Spleen (tissue), 11 donors: ENCODE results near the gene SMG5. TPM values are rescaled to one million over a fixed set of nuclear protein-coding genes. Genes with fewer than 3 reads are reported as not detected.

ENCODE experiments used
- DNase-seq: peaks from one replicate; pipeline ENCODE4 v3.0.0-alpha.2; 2020
- H3K27ac ChIP-seq, 8 donors: fragments of 200-600 bp; sonication (generic) in 7 of 8; 1 replicate in 4 of 8; 2 replicates in 4 of 8; pipeline versions ENCODE4 v1.5.0 to v1.8.0; 2016 to 2021; ENCODE audit warnings: inconsistent platforms in 4 of 8, mild to moderate bottlenecking in 4 of 8, moderate library complexity in 1 of 8
- H3K27me3 ChIP-seq, 7 donors: fragments of 200-600 bp; sonication (generic) in 6 of 7; replicated peaks in 1 of 7; 1 replicate in 4 of 7; 2 replicates in 3 of 7; pipeline versions ENCODE4 v1.5.0 to v1.8.0; 2016 to 2021; ENCODE audit warnings: inconsistent platforms in 3 of 7, mild to moderate bottlenecking in 1 of 7
- H3K36me3 ChIP-seq, 6 donors: fragments of 200-600 bp; sonication (generic) in 5 of 6; 1 replicate in 4 of 6; 2 replicates in 2 of 6; pipeline versions ENCODE4 v1.5.0 to v1.8.0; 2016 to 2021; ENCODE audit warnings: inconsistent platforms in 2 of 6
- H3K4me1 ChIP-seq, 6 donors: fragments of 200-600 bp; sonication (generic) in 5 of 6; 1 replicate in 3 of 6; 2 replicates in 3 of 6; pipeline versions ENCODE4 v1.5.0 to v1.8.0; 2016 to 2021; ENCODE audit warnings: inconsistent platforms in 3 of 6
- H3K4me3 ChIP-seq, 8 donors: fragments of 200-600 bp; sonication (generic) in 7 of 8; 1 replicate in 4 of 8; 2 replicates in 4 of 8; pipeline versions ENCODE4 v1.5.0 to v1.8.0; 2016 to 2021; ENCODE audit warnings: inconsistent platforms in 4 of 8, mild to moderate bottlenecking in 4 of 8, moderate library complexity in 2 of 8
- H3K9me3 ChIP-seq, 8 donors: fragments of 200-600 bp; sonication (generic) in 7 of 8; 1 replicate in 4 of 8; 2 replicates in 4 of 8; pipeline versions ENCODE4 v1.5.0 to v1.8.0; 2016 to 2021; ENCODE audit warnings: inconsistent platforms in 4 of 8
- CTCF ChIP-seq, 11 experiments: fragments of 200-600 bp in 7 of 11; fragments of 450-650 bp in 4 of 11; sonication (generic) in 4 of 11; IDR thresholded peaks in 8 of 11; conservative IDR thresholded peaks in 3 of 11; 1 replicate in 7 of 11; 2 replicates in 4 of 11; pipeline versions ENCODE4 v1.4.0 to v1.8.0; 2016 to 2021; ENCODE audit warnings: antibody characterized with exemption in 11 of 11, inconsistent platforms in 4 of 11, mild to moderate bottlenecking in 1 of 11
- POLR2A ChIP-seq, 3 donors: fragments of 450-650 bp; IDR thresholded peaks; one replicate each; pipeline ENCODE4 v1.5.1; 2017; ENCODE audit warnings: antibody characterized with exemption in 3 of 3, mild to moderate bottlenecking in 1 of 3
- POLR2AphosphoS5 ChIP-seq, 3 donors: sonication (generic); formaldehyde crosslinking; IDR thresholded peaks; one replicate each; pipeline ENCODE4 v1.5.1; 2017; ENCODE audit warnings: antibody characterized with exemption in 3 of 3
- WGBS, 5 donors: extraction: QIAGEN DNeasy Blood & Tissue Kit in 3 of 5; methylation state at CpG; one replicate each; pipeline versions ENCODE4 v1.1.5 to v1.1.7; 2013 to 2018; 5-methylcytosine and 5-hydroxymethylcytosine counted together
- intact Hi-C: fragments of 100-400 bp; cut with DNase I; formaldehyde crosslinking; loops from one replicate; pipeline ENCODE4 v1.15.0; 2023; ENCODE audit warnings: low total_unique reads
- polyA plus RNA-seq, 3 donors: library from polyadenylated mRNA; stranded (reverse); fragments of 200-250 nt; gene quantifications; one replicate each; pipeline ENCODE4 v1.2.1, GENCODE V29; 2013
- total RNA-seq, 7 donors: library from RNA; depleted of rRNA in 3 of 7; stranded (reverse); fragments of >200 nt in 3 of 7; fragmentation: NEBNext Ultra II Directional in 4 of 7; extraction: Animal tissue kit (Norgen Biotek cat#: 25700) in 4 of 7; gene quantifications; one replicate each; pipeline versions ENCODE4 v1.1.0 to v1.2.1, GENCODE V29; 2016 to 2021
- donor health status: healthy with polysubstance abuse.
- donor health status: DM: no; HTN: no; CAD: no; lungs with moderate emphysema.
- donor health status: DM: no; HTN: no; CAD: no.
- donor health status: Bipolar disorder and iron deficiency.
- donor health status: healthy.
- donor health status: DM: no; HTN: no; CAD: no.
- donor health status: DM: yes; HTN: yes; CAD: no.

Gene SMG5
- total and polyA plus RNA-seq, 10 donors, result 14.9 to 80.5 (median 65.9) TPM

- intact Hi-C loops, result no loop called here
- DNase-seq, result no peak
- TF ChIP-seq CTCF (IDR thresholded peaks at IDR 0.05 in 8 of 11, conservative IDR thresholded peaks at IDR 0.05 in 3 of 11) (no peak), POLR2AphosphoS5 (IDR thresholded peaks at IDR 0.05) (no peak), POLR2A (IDR thresholded peaks at IDR 0.05) (no peak)
- WGBS, 5 donors, result 91 to 95% (median 94%) methylated on average over 7 of the region's 7 CpGs
- Histone ChIP-seq H3K36me3 (peaks cover 3 to 100% (median 95%) of the 10 kb centered on the region in 6 donors), H3K27me3 (no peaks in the 10 kb centered on the region), H3K27ac (no peak overlapping the region), H3K4me3 (no peak overlapping the region), H3K9me3 (no peaks in the 10 kb centered on the region), H3K4me1 (no peaks in the 10 kb centered on the region)
Measured at GRCh38 chr1:156316909-156317308, 34.3 kb upstream of the SMG5 start.

DNA sequence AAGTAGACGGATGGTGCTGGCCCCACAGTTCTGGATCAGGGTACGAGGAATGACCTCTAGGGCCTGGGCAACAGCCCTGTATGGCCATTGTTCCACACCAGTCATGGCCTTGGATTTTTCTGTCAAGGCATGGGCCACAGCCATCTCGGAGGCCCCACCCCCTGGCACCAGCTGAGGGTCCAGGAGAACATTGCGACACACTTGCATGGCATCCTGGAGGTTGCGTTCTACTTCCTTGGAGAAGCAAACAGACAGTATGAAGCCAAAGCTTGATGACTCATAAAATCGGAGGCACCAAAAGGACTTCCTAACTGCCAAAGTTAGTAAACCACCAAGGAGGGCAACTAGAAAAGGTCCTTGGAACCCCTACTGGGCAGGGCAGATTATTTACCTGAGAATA is 28.3 kb upstream of the SMG5 start:
- intact Hi-C loops, result no loop called here
- no peak for TF ChIP-seq POLR2AphosphoS5 (IDR thresholded peaks at IDR 0.05)
- TF ChIP-seq POLR2A (IDR thresholded peaks at IDR 0.05), result no peak
- TF ChIP-seq CTCF (IDR thresholded peaks at IDR 0.05 in 8 of 11, conservative IDR thresholded peaks at IDR 0.05 in 3 of 11), result no peak
- DNase-seq, result no peak
- WGBS, 5 donors, result 64 to 81% (median 79%) methylated on average over 6 of the region's 6 CpGs
- no peaks in the 10 kb centered on the region for H3K9me3 ChIP-seq
- H3K36me3 ChIP-seq, result peaks cover 13 to 100% (median 87%) of the 10 kb centered on the region in 6 donors
- H3K4me3 ChIP-seq, result no peak overlapping the region
- no peak overlapping the region for H3K27ac ChIP-seq
- no peaks in the 10 kb centered on the region for H3K27me3 ChIP-seq
- no peaks in the 10 kb centered on the region for H3K4me1 ChIP-seq

DNA sequence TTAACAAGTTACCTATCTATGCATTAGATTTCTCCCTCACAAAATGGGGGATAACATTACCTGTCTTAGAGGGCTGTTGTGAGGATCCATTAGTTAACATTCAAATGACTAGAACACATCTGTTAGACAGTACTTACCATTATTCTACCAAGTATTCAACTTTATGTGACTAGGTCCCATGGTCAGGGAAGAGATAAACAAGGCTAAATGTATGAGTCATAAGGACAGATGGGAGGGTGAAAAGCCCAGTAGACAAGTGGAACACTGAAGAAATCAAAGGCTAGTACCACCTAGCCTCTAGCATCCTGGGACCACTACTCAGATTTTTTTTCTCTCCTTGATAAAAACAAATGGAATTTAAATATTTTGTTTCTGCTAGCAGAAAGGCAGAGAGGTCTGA is 25.5 kb upstream of the SMG5 start:
- no peaks in the 10 kb centered on the region for H3K9me3 ChIP-seq
- peaks cover 13 to 95% (median 61%) of the 10 kb centered on the region in 6 donors for H3K36me3 ChIP-seq
- DNase-seq, result no peak
- intact Hi-C loops, result no loop called here
- H3K27me3 ChIP-seq, result no peaks in the 10 kb centered on the region
- no peak overlapping the region for H3K4me3 ChIP-seq
- H3K4me1 ChIP-seq, result no peaks in the 10 kb centered on the region
- no peak for TF ChIP-seq CTCF (IDR thresholded peaks at IDR 0.05 in 8 of 11, conservative IDR thresholded peaks at IDR 0.05 in 3 of 11)
- TF ChIP-seq POLR2A (IDR thresholded peaks at IDR 0.05), result no peak
- no peak for TF ChIP-seq POLR2AphosphoS5 (IDR thresholded peaks at IDR 0.05)
- H3K27ac ChIP-seq, result no peak overlapping the region

DNA sequence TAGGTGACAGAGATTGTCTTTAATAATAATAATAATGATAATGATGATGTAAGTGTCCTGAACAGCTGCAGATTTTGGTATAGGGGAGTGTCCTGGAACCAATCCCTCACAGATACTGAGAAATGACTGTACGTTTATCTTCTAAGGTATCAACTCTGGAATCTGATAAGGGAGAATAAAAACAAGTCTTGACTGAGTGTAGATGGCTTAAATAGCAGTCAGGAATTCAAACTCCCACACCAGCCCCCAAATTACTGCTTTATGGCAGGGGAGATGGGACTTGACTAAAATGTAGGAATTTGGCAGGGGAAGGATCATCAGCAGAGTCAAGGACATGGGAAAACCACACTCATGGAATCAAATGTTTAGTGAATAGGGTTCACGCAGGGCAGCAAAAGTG is 22.6 kb upstream of the SMG5 start:
- 63 to 82% (median 70%) methylated on average over 2 of the region's 2 CpGs for WGBS, 5 donors
- H3K27me3 ChIP-seq, result no peaks in the 10 kb centered on the region
- no peak for TF ChIP-seq POLR2A (IDR thresholded peaks at IDR 0.05)
- TF ChIP-seq CTCF (IDR thresholded peaks at IDR 0.05 in 8 of 11, conservative IDR thresholded peaks at IDR 0.05 in 3 of 11), result no peak
- TF ChIP-seq POLR2AphosphoS5 (IDR thresholded peaks at IDR 0.05), result no peak
- no peak for DNase-seq
- H3K4me1 ChIP-seq, result no peaks in the 10 kb centered on the region
- intact Hi-C loops, result no loop called here
- H3K9me3 ChIP-seq, result no peaks in the 10 kb centered on the region
- H3K27ac ChIP-seq, result no peak overlapping the region
- no peak overlapping the region for H3K4me3 ChIP-seq
- peaks cover 5 to 66% (median 36%) of the 10 kb centered on the region in 6 donors for H3K36me3 ChIP-seq
